ENCODE results near the gene MYBPH.

MYBPH gene

DNA sequence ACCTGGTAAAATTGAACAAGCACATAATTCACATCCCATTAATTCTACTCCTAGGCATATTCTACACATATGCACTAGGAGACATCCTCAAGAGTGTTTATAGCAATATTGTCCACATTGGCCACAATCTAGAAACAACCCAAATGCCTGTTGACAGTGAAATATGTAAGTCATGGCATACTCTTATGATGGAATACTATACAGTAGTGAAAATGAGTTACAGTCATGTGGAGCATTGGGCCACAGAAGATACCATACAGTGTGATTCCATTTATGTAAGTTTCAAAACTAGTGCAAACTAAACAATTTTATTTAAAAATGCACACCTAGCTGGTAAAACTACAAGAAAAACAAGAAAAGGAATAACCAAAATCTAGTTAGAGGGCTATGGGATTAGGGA, 34.7 kb upstream of the MYBPH start:
- TF ChIP-seq, protein P1, sequence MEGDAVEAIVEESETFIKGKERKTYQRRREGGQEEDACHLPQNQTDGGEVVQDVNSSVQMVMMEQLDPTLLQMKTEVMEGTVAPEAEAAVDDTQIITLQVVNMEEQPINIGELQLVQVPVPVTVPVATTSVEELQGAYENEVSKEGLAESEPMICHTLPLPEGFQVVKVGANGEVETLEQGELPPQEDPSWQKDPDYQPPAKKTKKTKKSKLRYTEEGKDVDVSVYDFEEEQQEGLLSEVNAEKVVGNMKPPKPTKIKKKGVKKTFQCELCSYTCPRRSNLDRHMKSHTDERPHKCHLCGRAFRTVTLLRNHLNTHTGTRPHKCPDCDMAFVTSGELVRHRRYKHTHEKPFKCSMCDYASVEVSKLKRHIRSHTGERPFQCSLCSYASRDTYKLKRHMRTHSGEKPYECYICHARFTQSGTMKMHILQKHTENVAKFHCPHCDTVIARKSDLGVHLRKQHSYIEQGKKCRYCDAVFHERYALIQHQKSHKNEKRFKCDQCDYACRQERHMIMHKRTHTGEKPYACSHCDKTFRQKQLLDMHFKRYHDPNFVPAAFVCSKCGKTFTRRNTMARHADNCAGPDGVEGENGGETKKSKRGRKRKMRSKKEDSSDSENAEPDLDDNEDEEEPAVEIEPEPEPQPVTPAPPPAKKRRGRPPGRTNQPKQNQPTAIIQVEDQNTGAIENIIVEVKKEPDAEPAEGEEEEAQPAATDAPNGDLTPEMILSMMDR (IDR thresholded peaks at IDR 0.05; ENCODE audit: low read depth, low read length), result no peak
- H3K4me3 ChIP-seq (ENCODE audit: low read depth, low read length), result no peak overlapping the region

GRCh38 chr1:203208181-203208580, 32.6 kb upstream of the MYBPH start:
- TF ChIP-seq, protein P1 (IDR thresholded peaks at IDR 0.05; ENCODE audit: low read depth, low read length), result no peak
- H3K4me3 ChIP-seq (ENCODE audit: low read depth, low read length), result no peak overlapping the region

DNA sequence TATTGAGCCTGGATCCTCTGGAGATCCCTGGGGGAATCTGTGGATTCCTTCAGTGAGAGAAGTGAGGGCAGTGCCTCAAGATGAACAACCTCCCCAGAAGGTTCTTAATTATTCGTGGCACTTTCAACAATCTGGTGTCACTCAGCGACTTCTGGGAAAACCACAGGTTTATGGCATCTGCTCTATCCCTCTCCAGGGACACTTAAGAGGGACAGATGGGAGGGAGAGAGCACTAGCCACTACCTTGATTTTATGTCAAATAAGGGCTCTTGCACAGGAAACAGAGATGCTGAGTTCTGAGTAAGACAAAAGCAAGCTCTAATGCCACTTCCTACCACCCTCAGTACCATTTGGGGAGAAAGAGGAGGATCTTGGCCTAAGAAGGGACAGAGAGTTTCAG, 32.1 kb upstream of the MYBPH start:
- no peak overlapping the region for H3K4me3 ChIP-seq (ENCODE audit: low read depth, low read length)
- TF ChIP-seq, protein P1 (IDR thresholded peaks at IDR 0.05; ENCODE audit: low read depth, low read length), result no peak

- H3K4me3 ChIP-seq (ENCODE audit: low read depth, low read length), result no peak overlapping the region
- TF ChIP-seq, protein P1 (IDR thresholded peaks at IDR 0.05; ENCODE audit: low read depth, low read length), result no peak
Measured at GRCh38 chr1:203206129-203206687, 30.6 kb upstream of the MYBPH start.

DNA sequence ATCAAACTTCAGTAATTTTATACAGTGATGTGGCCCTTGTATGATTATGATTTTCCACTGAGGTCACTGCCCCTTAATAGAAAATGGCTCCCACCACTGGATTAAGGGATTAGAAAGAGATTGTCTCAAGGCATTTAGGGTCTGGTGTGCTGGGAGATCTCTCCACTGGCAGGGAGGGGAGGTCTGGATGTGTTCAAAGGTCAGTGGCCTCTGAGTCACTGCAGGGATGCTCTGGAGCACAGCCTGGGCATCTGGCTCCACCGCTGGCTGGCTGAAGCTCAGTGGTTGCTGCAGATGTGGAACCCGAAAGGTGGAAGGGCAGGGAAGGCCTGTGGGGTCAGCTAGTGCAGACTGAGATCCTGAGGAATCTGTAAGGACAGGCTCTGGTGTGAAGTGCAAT, 29.1 kb upstream of the MYBPH start:
- TF ChIP-seq, protein P1 (IDR thresholded peaks at IDR 0.05; ENCODE audit: low read depth, low read length), result no peak
- no peak overlapping the region for H3K4me3 ChIP-seq (ENCODE audit: low read depth, low read length)

DNA sequence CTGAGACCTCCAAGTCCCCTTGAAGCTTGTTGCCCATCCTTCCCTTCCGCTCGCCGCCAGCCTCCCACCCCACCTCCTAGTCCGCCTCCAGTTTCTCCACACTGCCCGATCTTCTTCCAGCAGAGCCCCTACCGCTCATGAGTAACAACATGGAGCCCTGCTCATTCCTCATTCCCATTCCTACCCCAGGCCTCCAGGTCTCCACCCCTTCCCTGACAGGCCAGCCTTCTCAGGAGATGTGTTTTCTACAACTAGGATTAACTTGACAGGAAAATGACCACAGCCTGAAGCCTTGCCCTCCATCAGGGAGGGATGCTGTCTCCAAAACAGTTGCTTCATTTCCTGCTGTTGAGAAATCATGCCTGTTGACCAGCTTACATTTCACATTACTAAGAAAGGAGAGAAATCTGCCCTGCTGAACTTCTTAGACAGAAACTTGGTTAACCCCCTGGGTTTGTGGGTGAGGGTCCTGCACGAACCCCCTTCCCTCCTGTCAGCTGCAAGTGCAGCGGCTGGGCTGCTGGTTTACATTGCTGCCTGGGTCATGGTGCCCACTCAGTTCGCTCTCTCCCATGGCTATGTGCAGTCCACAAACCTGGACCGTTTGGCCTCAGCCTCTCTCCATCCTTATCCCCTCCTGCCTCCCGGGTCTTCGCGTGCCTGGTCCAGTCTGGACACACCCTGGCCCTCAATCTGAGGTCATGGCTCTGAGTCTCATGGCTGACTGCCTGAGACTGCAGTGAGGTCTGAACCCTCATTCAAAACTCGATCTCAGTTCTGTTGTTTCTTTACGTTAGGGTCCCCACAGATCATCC, 27.0 kb upstream of the MYBPH start:
- no peak overlapping the region for H3K4me3 ChIP-seq (ENCODE audit: low read depth, low read length)
- TF ChIP-seq, protein P1 (IDR thresholded peaks at IDR 0.05; ENCODE audit: low read depth, low read length), result no peak

GRCh38 chr1:203201516-203202205, 26.0 kb upstream of the MYBPH start:
- no peak overlapping the region for H3K4me3 ChIP-seq (ENCODE audit: low read depth, low read length)
- TF ChIP-seq, protein P1 (IDR thresholded peaks at IDR 0.05; ENCODE audit: low read depth, low read length), result no peak

Measured in WI38 (cell line).